H1 (cell line): Measurements from ENCODE around the gene NDUFA9. TPM values are rescaled to one million over a fixed set of nuclear protein-coding genes. Genes with fewer than 3 reads are reported as not detected.

Source experiments
- ASH2L ChIP-seq: fragments of 200-600, 300-600 bp; sonication (generic); IDR thresholded peaks from one replicate; pipeline ENCODE4 v1.7.1; 2017; ENCODE audit warnings: low read length
- ATF3 ChIP-seq: IDR thresholded peaks from 2 replicates; pipeline ENCODE4 v1.6.1; 2011; ENCODE audit warnings: low read depth, mild to moderate bottlenecking, low read length; ENCODE audit not compliant: insufficient read depth
- CEBPB ChIP-seq: IDR thresholded peaks from 2 replicates; pipeline ENCODE4 v1.6.1; 2012; ENCODE audit warnings: low read depth, low read length
- CHD1 ChIP-seq: IDR thresholded peaks from 2 replicates; pipeline ENCODE4 v1.6.1; 2012; ENCODE audit warnings: low read depth, low read length, improper control_type of control experiment
- CREB1 ChIP-seq: IDR thresholded peaks from 2 replicates; pipeline ENCODE4 v1.6.1; 2012; ENCODE audit warnings: inconsistent platforms
- EGR1 ChIP-seq: IDR thresholded peaks from 2 replicates; pipeline ENCODE4 v1.6.1; 2011; ENCODE audit warnings: low read depth, low read length, borderline replicate concordance
- HDAC2 ChIP-seq, 2 experiments: fragments of 300-600 bp in 1 of 2; sonication (generic) in 1 of 2; IDR thresholded peaks; 2 replicates each; pipeline ENCODE4 v1.6.1; 2011 to 2012; ENCODE audit warnings: low read depth in 2 of 2, low read length in 2 of 2, mild to moderate bottlenecking in 2 of 2, moderate library complexity in 2 of 2, borderline replicate concordance in 1 of 2, inconsistent platforms in 1 of 2
- JUN ChIP-seq: IDR thresholded peaks from 2 replicates; pipeline ENCODE4 v1.6.1; 2011; ENCODE audit warnings: low read depth, mild to moderate bottlenecking, improper control_type of control experiment, low read length
- JUND ChIP-seq: IDR thresholded peaks from 2 replicates; pipeline ENCODE4 v1.6.1; 2011; ENCODE audit warnings: mild to moderate bottlenecking, improper control_type of control experiment, low read length
- KDM4A ChIP-seq: IDR thresholded peaks from one replicate; pipeline ENCODE4 v1.7.1; 2012; ENCODE audit warnings: low read depth, mild to moderate bottlenecking, moderate library complexity, low read length, inconsistent platforms; ENCODE audit not compliant: severe bottlenecking
- KDM5A ChIP-seq: fragments of 200-600 bp; IDR thresholded peaks from 2 replicates; pipeline ENCODE4 v1.7.1; 2012; ENCODE audit warnings: mild to moderate bottlenecking, low read length, inconsistent platforms, mixed read lengths
- POLR2A ChIP-seq, 2 experiments: IDR thresholded peaks; 1 replicate in 1 of 2; 2 replicates in 1 of 2; pipeline ENCODE4 v1.6.1; 2011; ENCODE audit warnings: low read depth in 2 of 2, low read length in 2 of 2, mild to moderate bottlenecking in 2 of 2; ENCODE audit errors: control extremely low read depth in 1 of 2
- SAP30 ChIP-seq: fragments of 300-600 bp; sonication (generic); IDR thresholded peaks from 2 replicates; pipeline ENCODE4 v1.7.1; 2012; ENCODE audit warnings: low read length, moderate library complexity, mild to moderate bottlenecking, inconsistent platforms; ENCODE audit not compliant: insufficient read depth, insufficient replicate concordance
- SIN3A ChIP-seq, 2 experiments: IDR thresholded peaks in 1 of 2; conservative IDR thresholded peaks in 1 of 2; 2 replicates each; pipeline ENCODE4 v1.6.1; 2011 to 2012; ENCODE audit warnings: low read length in 2 of 2, improper control_type of control experiment in 1 of 2, low read depth in 1 of 2, mild to moderate bottlenecking in 1 of 2
- SP4 ChIP-seq: IDR thresholded peaks from 2 replicates; pipeline ENCODE4 v1.6.1; 2012; ENCODE audit warnings: low read length, inconsistent platforms
- TAF1 ChIP-seq: IDR thresholded peaks from 2 replicates; pipeline ENCODE4 v1.6.1; 2011; ENCODE audit warnings: mild to moderate bottlenecking, low read depth, low read length
- TBP ChIP-seq: IDR thresholded peaks from 2 replicates; pipeline ENCODE4 v1.6.1; 2011; ENCODE audit warnings: low read depth, low read length, improper control_type of control experiment
- TEAD4 ChIP-seq: IDR thresholded peaks from 2 replicates; pipeline ENCODE4 v1.6.1; 2012; ENCODE audit warnings: low read depth, low read length, inconsistent platforms, mixed read lengths
- polyA plus RNA-seq, 7 experiments: library from polyadenylated mRNA; depleted of rRNA in 3 of 7; stranded (reverse) in 5 of 7; unstranded in 2 of 7; fragments of >200 nt in 5 of 7; fragments of 200-250 nt in 2 of 7; gene quantifications; 1 replicate in 5 of 7; 2 replicates in 1 of 7; 4 replicates in 1 of 7; pipeline versions ENCODE4 v1.2.1 to v1.2.3, GENCODE V29; 2011 to 2013; ENCODE audit warnings: missing spikeins in 2 of 7, mixed read lengths in 2 of 7
- total RNA-seq: library from RNA; stranded (reverse); fragmentation: NEBNext Ultra II Directional; extraction: Animal tissue kit (Norgen Biotek cat#: 25700); gene quantifications from 2 replicates; pipeline ENCODE4 v1.2.1, GENCODE V29; 2021
- TF ChIP-seq, protein P1 (sequence below): IDR thresholded peaks from 2 replicates; pipeline ENCODE4 v1.6.1; 2011; ENCODE audit warnings: low read length, improper control_type of control experiment
- TF ChIP-seq, protein P2 (sequence below): IDR thresholded peaks from 2 replicates; pipeline ENCODE4 v1.6.1; 2012; ENCODE audit warnings: low read length, inconsistent platforms

Gene NDUFA9
- total and polyA plus RNA-seq, 2 of the 8 experiments (the other 6 are each of a cell fraction or from before 2014, with no cell fraction given), result 50.2 to 67.0 TPM

GRCh38 chr12:4648501-4649357, at the start of gene NDUFA9, which contains the start of gene AKAP3 (continued):
- TF ChIP-seq, protein P1, sequence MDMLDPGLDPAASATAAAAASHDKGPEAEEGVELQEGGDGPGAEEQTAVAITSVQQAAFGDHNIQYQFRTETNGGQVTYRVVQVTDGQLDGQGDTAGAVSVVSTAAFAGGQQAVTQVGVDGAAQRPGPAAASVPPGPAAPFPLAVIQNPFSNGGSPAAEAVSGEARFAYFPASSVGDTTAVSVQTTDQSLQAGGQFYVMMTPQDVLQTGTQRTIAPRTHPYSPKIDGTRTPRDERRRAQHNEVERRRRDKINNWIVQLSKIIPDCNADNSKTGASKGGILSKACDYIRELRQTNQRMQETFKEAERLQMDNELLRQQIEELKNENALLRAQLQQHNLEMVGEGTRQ, result no peak
- 0 out of 2 replicates have a peak, but pooled peaks have one; percentile 43 for TF ChIP-seq SP4
- peak; percentile 82 for TF ChIP-seq ASH2L
- TF ChIP-seq JUN, result no peak
- TF ChIP-seq EGR1, result 0 out of 2 replicates have a peak, but pooled peaks have one; percentile 2
- peak; percentile 87 for TF ChIP-seq KDM5A
- TF ChIP-seq JUND, result 0 out of 2 replicates have a peak, but pooled peaks have one; percentile 16
- TF ChIP-seq CEBPB, result peak; percentile 7; the same call in 1 of the 2 replicates
- TF ChIP-seq TEAD4, result peak; percentile 65
- TF ChIP-seq KDM4A, result peak; percentile 62
- peak; percentile 94 for TF ChIP-seq SAP30
- TF ChIP-seq, protein P2, sequence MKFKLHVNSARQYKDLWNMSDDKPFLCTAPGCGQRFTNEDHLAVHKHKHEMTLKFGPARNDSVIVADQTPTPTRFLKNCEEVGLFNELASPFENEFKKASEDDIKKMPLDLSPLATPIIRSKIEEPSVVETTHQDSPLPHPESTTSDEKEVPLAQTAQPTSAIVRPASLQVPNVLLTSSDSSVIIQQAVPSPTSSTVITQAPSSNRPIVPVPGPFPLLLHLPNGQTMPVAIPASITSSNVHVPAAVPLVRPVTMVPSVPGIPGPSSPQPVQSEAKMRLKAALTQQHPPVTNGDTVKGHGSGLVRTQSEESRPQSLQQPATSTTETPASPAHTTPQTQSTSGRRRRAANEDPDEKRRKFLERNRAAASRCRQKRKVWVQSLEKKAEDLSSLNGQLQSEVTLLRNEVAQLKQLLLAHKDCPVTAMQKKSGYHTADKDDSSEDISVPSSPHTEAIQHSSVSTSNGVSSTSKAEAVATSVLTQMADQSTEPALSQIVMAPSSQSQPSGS, result 0 out of 2 replicates have a peak, but pooled peaks have one; percentile 14
- no peak for TF ChIP-seq ATF3
- TF ChIP-seq CREB1, result peak; percentile 41; the same call in 1 of the 2 replicates
- TF ChIP-seq TAF1, result peak; percentile 92
- peak; percentile 62; the same call in 1 of the 2 replicates for TF ChIP-seq CHD1
- TF ChIP-seq HDAC2 (IDR thresholded peaks at IDR 0.05; ENCODE audit: borderline replicate concordance in 1 of 2, low read depth in 2 of 2, low read length in 2 of 2), result peak in 1 of 2 experiments; percentile 91; a peak in 1 of 4 replicates
- peak; percentile 85 for TF ChIP-seq TBP
- TF ChIP-seq POLR2A (IDR thresholded peaks at IDR 0.05; ENCODE audit: control extremely low read depth in 1 of 2, low read depth in 2 of 2, low read length in 2 of 2), result peak in 1 of 2 experiments; percentile 80; a peak in 2 of 3 replicates
- TF ChIP-seq SIN3A (conservative IDR thresholded peaks at IDR 0.05 in 1 of 2, IDR thresholded peaks at IDR 0.05 in 1 of 2; ENCODE audit: low read depth in 1 of 2, low read length in 2 of 2), result peak; percentile 90 to 95; a peak in 3 of 4 replicates
